HG02973 (cell line): Measurements from ENCODE around the gene LDLRAD2.
"Not testable (repeated sequence)": the region's sequence is repeated elsewhere in the genome, so short reads cannot be mapped to it uniquely, and the experiment has no call there.

ENCODE experiments used
- ATAC-seq: cut with Tn5 transposase; IDR thresholded peaks from one replicate; pipeline ENCODE4 v1.9.1; 2021; ENCODE audit warnings: moderate library complexity; ENCODE audit not compliant: unreplicated experiment

LDLRAD2 gene

DNA sequence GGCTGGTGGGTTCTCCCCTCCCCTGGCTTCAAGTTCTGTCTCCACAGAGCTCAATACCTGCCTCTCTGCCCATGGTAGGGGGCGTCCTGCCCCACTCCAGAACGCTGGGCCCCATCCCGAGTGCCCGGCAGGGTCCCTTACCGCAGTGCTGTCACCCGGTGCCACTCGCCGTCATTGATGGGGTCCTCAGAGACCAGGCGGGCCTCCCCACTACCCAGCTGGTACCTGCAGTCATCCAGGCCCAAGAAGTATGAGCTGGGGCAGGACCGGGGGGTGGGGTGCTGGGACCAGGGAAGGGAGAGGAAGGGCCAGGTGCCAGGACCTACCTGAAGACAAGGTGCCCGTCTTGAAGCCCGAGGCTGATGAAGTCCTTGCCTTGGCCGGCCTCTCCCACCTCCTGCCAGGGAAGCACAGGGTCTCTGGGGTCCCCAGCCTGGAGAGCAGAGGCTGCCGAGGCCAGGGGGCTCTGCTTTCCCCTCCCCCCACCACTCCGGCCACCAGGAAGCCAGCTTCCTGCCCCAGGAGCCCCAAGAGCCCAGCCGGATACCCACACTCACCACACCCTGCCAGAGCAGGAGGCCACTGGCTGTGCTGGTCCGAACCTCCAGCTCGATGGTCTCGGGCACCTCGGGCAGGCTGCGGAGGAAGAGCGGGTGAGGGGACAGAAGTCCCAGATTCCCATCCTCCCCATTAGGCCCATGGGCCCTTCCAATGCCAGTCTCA lies 12.1 kb downstream of the LDLRAD2 start:
- ATAC-seq = no peak

DNA sequence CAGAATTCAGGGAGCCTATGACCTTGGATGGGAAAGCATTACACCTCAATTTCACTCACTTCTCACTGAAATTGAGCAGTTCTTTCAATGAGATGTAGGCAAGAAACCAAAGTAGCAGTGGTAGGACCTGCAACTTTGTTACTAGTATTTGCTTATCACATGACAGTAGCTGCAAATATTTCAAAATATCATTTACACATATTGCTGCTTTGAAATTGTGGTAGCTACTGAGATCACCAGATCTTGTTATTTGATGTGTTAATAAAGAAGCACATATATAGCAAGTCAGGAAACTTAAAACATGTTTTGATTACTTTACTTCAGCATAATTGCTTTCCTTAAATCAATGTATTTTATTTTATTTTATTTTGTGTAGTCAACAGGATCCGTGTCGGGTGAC lies 12.9 kb downstream of the LDLRAD2 start:
- ATAC-seq = no peak

DNA sequence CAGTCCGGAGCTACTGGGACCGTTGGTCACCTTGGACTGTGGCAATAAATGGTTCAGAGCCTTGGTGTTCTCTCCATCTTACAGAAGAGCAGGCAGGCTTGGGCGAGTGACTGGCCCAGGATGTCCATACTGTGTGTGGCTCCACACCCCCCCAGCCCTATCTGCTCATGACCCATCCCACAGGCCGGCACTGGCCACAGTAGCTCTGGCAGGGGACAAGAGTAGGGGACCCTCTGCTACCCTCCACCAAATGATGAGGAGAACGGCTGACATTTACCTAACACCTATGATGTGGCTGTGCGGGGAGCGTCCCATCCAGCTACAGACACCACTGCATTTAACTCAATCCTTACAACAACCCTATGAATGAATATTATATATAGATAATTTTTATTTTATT lies 13.3 kb downstream of the LDLRAD2 start:
- ATAC-seq = no peak

DNA sequence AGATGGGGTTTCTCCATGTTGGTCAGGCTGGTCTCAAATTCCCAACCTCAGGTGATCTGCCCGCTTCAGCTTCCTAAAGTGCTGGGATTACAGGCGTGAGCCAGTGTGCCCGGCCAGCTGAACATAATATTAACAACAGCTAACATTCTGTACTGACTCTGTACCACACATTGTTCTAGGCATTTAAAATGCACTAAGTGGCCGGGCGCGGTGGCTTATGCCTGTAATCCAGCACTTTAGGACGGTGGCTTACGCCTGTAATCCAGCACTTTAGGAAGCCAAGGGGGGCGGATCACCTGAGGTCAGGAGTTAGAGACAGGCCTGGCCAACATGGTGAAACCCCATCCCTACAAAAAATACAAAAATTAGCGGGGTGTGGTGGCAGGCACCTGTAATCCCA lies 14.6 kb downstream of the LDLRAD2 start:
- ATAC-seq = not testable (repeated sequence)

DNA sequence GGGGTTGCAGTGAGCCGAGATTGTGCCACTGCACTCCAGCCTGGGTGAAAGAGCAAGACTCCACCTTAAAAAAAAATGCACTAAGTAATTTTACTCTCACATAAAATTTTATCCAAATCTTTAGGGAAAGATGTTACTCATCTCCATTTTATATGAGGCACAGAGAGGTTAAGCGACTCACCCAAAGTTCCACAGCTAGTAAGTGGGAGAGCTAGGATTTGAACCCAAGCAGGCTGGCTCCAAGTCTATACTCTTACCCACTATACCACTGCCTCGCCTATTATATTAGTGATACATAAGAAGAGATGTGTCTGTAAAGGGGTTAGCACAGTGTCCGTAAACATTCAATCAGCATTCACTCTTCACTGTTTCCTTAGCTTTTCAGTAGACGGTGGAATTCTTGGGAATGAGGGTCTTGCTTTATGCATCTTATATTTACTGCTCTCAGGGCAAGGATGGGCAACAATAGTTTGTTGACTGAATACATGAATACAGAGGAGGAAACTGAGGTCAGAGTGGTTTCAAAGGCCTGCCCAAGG lies 15.1 kb downstream of the LDLRAD2 start:
- ATAC-seq = no peak

DNA sequence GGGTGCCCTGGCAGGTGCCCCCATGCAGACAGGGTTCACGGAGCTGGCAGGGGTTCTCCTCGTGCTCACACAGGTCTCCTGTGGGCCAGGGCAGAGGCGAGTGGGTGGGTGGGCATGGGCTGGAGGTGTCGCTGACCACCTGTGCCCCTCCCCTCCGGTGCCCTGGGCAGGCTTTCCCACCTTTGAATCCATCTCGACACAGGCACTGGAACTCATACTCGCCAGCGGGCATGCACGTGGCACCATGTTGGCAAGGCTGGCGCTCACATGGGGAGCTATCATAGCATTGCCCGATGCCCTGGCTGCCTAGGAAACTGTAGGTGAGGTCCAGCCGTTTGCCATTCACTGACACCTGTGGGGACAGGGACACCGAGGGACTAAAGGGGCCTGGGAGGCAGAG lies 16.0 kb downstream of the LDLRAD2 start:
- ATAC-seq = no peak

DNA sequence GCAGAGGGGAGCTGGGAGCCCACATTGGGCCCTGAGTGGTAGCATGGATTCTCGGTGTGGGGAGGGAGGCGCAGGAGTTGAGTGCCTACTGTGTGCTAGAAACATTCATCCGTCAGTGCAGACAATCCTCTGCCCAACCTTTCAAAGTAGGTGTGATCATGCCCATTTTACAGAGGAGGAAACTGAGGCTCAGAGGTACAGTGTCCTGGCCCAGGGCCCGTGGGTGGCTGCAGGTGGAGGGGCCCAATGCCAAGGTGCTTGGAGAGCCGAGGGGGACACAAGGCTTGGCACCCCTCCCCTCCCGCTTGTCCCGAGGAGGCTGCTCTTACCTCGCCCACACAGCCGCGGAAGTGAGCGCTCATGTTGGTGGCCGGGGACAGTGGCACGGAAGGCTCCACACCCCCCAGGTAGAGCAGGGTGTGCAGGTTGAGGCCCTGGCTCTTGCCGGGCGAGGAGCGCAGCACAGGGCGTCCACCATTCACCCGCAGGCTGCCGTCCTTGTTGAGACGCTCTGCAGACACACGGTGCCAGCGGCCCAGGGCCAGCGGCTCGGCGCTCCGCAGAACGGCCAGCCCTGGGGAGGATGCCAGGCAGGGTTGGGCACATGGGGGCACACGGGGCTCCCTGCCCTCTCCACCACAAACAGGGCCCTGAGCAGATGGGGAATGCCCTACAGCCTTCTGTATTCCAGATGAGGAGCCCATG lies 16.6 kb downstream of the LDLRAD2 start:
- ATAC-seq = no peak

DNA sequence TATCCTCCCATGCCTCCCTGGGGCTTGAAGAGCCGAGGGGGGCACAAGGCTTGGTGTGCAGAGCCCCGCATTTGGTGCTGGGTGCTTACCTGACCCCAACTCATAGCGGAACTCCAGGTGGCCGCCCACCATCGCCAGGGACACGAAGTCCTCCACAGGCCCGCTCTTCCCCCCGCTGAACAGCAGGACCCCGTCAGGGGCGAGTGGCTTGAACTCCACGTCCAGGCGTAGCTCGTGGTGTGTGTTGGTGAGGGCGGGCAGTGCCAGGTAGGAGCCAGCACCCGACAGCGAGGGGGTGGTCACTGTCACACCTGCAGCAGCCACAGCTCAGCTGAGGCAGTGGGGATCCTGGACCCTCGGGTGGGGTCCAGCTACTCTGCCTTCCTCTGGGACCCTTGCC lies 17.2 kb downstream of the LDLRAD2 start:
- no peak for ATAC-seq

DNA sequence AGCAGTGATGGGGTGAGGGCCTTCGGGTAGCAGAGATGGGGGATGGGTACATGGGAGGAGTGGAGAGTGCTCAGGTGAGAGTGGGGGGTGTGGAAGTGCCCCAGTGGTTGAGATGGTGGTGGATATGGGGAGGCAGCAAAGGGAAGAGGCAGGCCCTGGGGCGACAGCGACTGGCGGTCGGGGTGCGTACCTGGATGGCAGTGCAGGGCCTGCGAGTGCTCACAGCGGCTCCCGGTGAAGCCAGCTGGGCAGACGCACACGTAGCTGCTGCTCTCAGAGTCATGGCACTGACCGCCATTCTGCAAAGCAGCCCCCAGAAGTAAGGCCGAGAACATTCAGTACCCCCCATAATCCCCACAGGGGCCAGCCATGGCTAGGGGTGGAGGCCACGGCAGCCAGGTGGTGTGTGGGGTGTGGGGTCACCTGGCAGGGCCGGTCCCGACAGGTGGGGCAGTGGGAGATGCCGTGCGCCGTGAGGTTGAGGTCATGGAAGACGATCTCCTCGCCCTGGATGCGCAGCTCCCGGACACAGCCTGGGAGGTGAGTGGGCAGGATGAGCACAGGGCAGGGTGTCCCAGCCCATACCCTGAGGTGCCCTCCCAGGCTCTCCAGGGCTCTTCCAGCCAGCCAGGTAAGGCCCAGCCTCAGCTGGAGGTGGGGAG lies 18.9 kb downstream of the LDLRAD2 start:
- no peak for ATAC-seq

DNA sequence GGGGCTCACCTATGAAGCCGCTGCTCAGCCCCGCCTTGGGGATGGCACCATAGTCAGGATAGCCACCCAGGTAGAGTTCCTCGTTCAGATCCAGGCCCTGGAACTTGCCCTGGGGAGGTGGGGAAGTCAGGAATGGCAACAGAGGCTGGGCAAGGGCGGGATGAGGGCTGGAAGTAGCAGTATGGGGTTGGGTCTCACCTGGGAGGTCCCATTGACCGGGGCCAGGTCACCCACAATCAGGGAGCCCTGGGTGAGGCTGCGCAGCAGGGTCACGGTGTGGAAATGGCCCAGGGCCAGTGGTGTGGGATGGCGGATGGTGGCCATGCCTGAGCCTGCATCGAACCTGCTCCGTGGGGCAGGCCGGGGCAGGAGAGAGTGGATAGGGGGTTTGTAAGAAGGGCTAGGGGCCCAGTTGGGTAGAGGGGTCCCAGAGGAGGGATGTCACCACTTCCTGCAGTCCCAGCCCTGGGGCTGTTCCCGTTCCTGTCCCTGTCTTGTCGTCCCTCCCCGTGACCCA lies 19.4 kb downstream of the LDLRAD2 start:
- ATAC-seq = no peak

DNA sequence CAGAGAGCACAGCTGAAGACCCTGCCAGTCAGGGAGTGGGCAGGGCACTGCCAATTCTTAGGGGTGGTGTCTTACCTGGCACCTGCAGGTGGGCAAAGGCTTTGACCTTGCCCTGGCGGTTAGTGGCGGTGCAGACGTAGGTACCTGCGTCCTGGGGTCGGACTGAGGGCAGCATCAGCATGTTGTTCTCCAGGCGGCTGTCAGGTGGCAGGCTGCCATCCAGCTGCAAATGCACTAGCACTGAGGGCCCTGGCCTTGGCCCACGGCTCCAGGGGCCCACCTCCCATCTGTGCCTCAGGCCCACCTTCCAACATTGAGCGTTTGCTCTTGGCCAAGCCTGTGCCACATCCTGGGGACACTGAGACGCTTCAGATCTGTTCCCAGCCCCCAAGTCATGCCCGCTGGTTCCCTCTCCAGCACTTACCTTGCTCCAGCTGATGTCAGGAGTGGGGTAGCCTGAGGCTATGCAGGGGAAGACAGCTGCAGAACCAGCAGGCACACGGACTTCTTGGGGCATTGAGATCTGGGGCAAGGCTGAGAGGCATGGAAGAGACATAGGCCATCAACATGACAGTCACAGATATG lies 21.4 kb downstream of the LDLRAD2 start:
- ATAC-seq = no peak

DNA sequence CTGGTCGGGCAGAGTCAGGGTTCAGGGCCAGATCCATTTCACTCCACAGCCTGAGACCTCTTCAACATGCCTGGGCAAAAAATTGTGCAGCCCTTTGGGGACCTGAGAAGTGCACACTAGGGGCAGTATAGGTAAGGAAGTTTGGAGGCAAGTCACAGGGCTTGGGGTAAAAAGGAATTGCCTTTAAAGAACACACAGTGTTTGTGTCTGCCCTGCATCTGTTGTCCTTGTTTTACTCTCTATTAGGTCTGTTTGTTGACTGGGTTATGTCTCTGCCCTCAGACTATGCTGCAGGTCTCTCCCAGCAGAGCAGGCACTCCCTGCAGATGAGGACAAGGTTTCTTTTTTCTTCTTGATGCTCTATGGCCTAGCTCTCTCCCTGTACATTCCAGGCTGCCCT lies 22.0 kb downstream of the LDLRAD2 start:
- ATAC-seq = no peak

DNA sequence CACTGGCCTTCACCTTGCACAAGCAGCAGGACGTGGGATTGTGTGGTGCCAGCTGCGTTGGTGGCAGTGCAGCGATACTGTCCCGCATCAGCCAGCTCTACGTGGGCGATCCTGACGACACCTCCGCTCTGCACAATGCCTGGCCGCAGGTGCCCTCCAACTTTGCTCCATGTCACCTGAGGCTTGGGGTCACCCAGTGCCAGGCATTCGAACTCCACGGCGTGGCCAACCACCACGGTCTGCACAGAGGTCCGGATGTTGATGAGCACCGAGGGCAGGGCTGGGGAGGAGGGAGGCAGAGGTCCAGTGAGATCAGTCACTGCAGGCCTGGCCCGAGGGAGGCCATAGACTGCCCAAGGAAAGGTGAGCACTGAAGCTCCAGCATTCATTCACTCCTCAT lies 22.6 kb downstream of the LDLRAD2 start:
- ATAC-seq = no peak

DNA sequence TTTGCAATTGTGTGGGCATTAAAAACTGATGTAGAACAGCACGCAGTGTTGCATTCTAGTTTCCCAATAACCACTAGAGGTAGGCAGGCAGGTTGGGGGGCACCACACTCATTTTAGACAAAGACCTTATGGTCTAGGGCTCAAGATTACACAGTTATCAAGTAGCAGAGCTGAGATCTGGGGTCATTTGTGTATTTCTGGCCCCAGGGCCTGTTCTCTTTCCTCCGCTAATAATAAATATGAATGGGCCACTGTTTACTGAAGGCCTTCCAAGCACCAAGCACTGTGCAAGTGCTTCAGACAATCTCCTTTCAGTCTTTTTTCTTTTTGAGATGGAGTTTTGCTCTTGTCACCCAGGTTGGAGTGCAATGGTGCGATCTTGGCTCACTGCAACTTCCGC lies 23.9 kb downstream of the LDLRAD2 start:
- no peak for ATAC-seq

DNA sequence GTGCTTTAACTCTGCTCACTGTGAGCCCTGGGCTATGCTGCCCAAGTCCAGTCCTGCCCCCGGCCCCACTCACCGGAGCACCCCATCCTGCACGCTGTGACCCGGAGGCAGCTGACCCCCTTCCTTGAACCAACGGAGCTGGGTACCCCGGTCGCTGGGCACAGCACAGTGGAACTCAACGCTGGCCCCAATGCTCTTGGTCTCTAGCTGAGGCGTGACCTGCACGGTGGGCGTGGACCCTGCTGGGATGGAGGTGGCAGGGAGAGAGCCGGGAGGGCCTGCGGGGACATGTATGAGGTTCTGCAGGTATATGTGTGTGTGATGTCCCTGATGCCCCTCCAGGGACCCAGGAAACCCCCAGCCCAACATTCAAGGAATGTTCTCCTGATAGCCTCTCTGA lies 24.7 kb downstream of the LDLRAD2 start:
- ATAC-seq = no peak

DNA sequence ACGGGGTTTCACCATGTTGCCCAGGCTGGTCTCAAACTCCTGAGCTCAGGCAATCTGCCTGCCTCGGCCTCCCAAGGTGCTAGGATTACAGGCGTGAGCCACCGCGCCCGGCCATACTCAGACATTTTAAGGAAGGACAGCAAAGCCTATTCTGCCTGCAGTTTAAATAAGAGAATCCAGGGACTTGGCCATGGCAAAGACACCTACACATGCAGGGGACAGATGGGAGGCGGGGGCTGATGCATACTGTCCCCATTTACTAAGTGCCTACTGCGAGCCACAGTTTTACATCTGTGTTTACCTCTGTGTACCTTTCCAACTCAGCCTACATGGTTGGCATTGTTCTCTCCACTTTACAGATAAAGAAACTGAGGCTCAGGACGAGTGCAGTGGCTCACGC lies 25.4 kb downstream of the LDLRAD2 start:
- no peak for ATAC-seq

DNA sequence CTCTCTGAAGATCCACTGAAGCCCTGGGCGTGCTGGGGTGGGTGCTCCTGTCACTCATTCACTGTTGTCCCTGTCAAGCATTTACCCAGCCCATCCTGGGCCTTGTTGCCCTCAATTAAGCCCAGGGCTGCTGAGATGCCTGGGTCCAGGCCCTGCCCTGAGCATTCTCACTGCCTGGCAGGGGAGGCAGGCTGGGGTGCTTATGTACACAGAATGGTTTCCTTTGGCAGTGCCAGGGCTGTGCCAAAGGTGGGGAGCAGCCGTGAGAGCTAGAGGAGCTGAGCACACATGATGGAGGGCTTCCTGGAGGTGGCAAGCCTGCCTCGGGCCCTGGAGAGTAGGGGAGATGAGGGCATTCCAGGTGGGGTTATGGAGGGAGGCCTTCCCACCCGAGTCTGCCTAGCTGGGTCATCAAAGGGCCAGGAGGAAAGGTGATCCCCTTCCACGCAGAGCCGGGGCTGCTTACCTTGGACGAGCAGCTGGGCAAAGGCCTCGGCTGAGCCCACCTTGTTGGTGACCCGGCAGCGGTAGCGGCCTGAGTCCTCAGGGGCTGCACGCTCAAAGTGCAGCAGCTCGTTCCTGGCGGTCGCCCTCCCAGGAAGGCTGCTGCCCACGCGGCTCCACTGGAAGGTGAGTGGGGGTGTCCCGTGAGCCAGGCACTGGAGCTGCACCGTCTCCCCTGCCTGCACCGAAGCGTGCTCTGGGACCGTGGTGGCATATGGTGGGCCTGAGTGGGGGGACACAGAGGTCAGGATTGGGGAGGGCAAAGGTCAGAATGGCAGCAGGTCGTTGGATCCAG lies 26.5 kb downstream of the LDLRAD2 start:
- no peak for ATAC-seq

DNA sequence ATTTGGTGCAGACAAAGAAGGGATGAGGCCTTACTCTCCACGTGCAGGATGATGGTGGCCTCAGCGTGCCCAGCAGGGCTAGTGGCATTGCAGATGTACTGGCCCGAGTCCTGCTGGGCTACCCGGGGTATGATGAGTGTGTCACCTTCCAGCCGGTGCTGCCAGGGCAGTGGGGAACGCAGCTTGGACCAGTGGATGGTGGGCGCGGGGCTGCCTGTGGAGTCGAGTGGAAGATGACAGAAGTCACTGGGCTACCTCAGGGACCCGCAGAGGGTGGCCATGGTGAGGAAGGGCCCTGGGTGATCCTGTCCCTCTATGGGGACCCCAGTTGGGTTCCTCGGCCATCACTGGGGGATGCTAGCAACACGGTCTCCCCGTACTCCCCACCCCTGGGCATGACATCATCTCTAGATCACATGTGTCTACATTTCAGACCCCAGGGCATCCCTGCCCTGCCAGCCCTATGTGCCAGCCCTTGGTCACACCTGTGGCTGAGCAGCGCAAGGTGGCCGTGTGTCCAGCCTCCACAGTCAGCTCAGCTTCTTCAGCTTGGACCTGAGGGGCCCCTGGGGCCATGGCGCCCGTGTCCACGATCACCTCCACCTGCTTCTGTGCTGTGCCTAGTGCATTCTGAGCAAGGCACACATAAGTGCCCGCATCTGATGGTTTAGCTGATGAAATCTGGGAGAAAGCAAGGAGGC lies 27.4 kb downstream of the LDLRAD2 start:
- no peak for ATAC-seq

DNA sequence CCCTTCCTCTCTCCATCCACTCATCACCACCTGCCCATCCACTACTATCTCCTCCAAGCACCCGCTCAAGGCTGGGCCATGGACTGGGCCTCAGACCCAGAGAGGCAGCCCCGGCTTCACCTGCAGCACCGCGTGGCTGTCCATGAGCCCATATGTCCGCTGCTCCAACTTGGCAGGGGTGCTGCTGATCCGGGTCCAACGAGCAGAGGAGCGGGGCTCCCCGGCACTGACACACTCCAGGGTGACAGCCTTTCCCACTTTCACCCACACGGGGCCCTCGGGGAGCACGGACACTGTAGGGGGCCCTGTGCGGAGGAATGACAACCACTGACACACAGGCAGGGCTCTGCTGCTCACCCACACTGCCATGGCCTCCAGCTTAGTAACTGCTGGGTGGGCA lies 28.9 kb downstream of the LDLRAD2 start:
- ATAC-seq = no peak
